ENCODE results near the gene CDH16. TPM values are rescaled to one million over a fixed set of nuclear protein-coding genes. Genes with fewer than 3 reads are reported as not detected.

The CDH16 gene
- total RNA-seq, 1 donor from 2014 or later = not detected

- DNase-seq = no peak
- H3K27me3 ChIP-seq = peaks cover 5% of the 10 kb centered on the region
- peak; percentile 31 for TF ChIP-seq CTCF (IDR thresholded peaks at IDR 0.05)
- H3K4me1 ChIP-seq = peaks cover 46% of the 10 kb centered on the region
- H3K36me3 ChIP-seq = peaks cover 13% of the 10 kb centered on the region
- no peak overlapping the region for H3K4me3 ChIP-seq
- peak overlapping the region; percentile 11 for H3K27ac ChIP-seq
- ATAC-seq = no peak
- no peaks in the 10 kb centered on the region for H3K9me3 ChIP-seq
- intact Hi-C loops (cut with DNase I) = no loop called here
Observed at GRCh38 chr16:66928702-66929388, 10.2 kb upstream of the CDH16 start.

GRCh38 chr16:66927918-66928649, 9.4 kb upstream of the CDH16 start:
- Histone ChIP-seq H3K27ac (peak overlapping the region; percentile 79), H3K27me3 (peaks cover 5% of the 10 kb centered on the region), H3K4me1 (peaks cover 41% of the 10 kb centered on the region), H3K36me3 (peaks cover 13% of the 10 kb centered on the region), H3K9me3 (no peaks in the 10 kb centered on the region), H3K4me3 (no peak overlapping the region)
- DNase-seq (no peak), ATAC-seq (no peak)
- intact Hi-C loops (cut with DNase I) = no loop called here
- no peak for TF ChIP-seq CTCF (IDR thresholded peaks at IDR 0.05)

GRCh38 chr16:66926961-66927436, 8.3 kb upstream of the CDH16 start:
- peak; percentile 73 for ATAC-seq
- DNase-seq = peak; percentile 82
- peaks cover 35% of the 10 kb centered on the region for H3K4me1 ChIP-seq
- H3K9me3 ChIP-seq = no peaks in the 10 kb centered on the region
- no peak for TF ChIP-seq CTCF (IDR thresholded peaks at IDR 0.05)
- intact Hi-C loops (cut with DNase I) = no loop called here
- peak overlapping the region; percentile 79 for H3K27ac ChIP-seq
- H3K36me3 ChIP-seq = peaks cover 8% of the 10 kb centered on the region
- no peak overlapping the region for H3K4me3 ChIP-seq
- peaks cover 5% of the 10 kb centered on the region for H3K27me3 ChIP-seq

DNA sequence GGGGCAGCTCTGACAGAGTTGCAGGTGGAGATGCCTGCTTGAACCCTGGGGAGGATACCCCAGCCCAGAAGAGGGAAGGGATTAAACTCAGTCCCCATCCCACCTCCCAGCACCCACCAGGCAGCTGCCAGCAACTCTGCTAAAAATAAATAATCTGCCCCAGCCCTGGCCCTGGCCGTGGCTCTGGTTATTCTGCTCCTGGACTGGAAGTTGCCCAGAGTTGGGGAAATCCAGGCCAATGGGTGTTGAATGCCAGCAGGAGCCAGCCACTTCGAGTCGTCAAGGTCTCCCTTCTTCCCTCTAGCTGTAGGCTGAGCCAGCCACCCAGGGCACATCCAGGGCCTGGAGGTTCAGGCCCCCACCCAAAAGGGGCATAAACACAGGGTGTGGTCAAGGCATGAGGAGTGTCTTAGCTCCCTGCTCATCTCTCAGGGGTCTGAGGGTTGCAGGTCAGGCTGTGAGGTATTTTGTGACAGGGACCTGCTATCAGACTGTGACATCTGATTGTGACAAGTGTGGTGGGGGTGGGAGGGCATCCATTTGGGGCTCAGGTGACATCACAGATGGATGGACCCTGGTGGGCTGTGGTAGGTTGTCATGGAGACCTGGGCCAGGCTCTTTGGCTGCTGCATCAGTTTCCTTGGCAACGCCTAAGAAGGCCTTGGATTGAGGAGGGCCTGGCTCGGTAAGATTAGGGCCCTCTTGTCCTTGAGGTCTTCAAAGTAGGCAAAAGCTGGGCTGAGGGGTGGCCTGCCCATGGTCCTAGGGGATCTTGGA, 7.7 kb upstream of the CDH16 start:
- ATAC-seq (no peak), DNase-seq (no peak)
- peaks cover 5% of the 10 kb centered on the region for H3K27me3 ChIP-seq
- peaks cover 3% of the 10 kb centered on the region for H3K36me3 ChIP-seq
- no peak overlapping the region for H3K4me3 ChIP-seq
- no peaks in the 10 kb centered on the region for H3K9me3 ChIP-seq
- no peak for TF ChIP-seq CTCF (IDR thresholded peaks at IDR 0.05)
- H3K27ac ChIP-seq = peak overlapping the region; percentile 79
- H3K4me1 ChIP-seq = peaks cover 35% of the 10 kb centered on the region
- intact Hi-C loops (cut with DNase I) = no loop called here

DNA sequence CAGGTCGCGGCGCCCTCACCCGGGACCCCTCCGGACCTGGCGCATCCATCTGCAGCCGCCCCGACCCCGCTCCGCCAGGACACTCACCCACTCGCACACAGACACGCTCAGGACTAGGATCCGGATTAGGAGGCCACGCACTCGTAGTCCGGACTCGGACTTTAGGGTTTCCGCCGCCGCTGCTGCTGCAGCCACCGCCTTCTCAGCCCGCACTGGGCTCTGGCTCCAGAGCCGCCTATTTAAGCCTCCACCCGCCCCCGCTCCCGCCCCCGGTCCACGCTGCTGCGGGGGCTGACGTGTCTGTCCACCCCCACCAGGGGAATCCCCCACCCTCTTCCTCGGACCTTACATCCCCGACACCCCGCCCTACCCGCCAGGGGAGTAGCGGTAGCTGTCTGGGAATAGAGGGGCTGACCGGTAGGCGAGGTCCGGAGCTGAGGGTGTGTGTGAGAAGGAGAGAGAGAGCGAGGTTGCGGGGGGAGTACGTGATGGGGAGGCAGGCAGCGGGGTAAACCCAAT, 6.7 kb upstream of the CDH16 start, which contains the start of gene RRAD:
RRAD (minus strand) TSS at position 214 of the 519 bp plus-strand sequence. CDS start 356 bp downstream, outside the sequence.
- TF ChIP-seq CTCF (IDR thresholded peaks at IDR 0.05) = no peak

More for the DNA sequence above, 6.7 kb upstream of the CDH16 start, which contains the start of gene RRAD:
- Histone ChIP-seq H3K27me3 (peaks cover 5% of the 10 kb centered on the region), H3K4me1 (peaks cover 35% of the 10 kb centered on the region), H3K9me3 (no peaks in the 10 kb centered on the region), H3K27ac (peak within 1 kb of the TSS; percentile 79), H3K4me3 (peak within 1 kb of the TSS; percentile 55), H3K36me3 (no peaks in the 10 kb centered on the region)
- DNase-seq = no peak
- peak; percentile 29 for ATAC-seq
- intact Hi-C loops (cut with DNase I) = no loop called here

All from upper lobe of right lung (tissue), 1 donor.